Breast epithelium (tissue), 4 donors: ENCODE measurements around the gene TSPAN4. TPM values are rescaled to one million over a fixed set of nuclear protein-coding genes. Genes with fewer than 3 reads are reported as not detected.

Experiments
- DNase-seq, 2 donors: peaks; one replicate each; pipeline ENCODE4 v3.0.0-alpha.2; 2019; ENCODE audit warnings: low spot score in 2 of 2
- H3K27ac ChIP-seq, 2 donors: fragments of 200-600 bp; sonication (generic) in 1 of 2; one replicate each; pipeline ENCODE4 v1.5.1; 2016 to 2019; ENCODE audit warnings: mild to moderate bottlenecking in 1 of 2
- H3K27me3 ChIP-seq, 2 donors: fragments of 200-600 bp; sonication (generic) in 1 of 2; one replicate each; pipeline versions ENCODE4 v1.5.1 to v1.6.0; 2017 to 2019; ENCODE audit warnings: control low read depth in 1 of 2, mild to moderate bottlenecking in 1 of 2
- H3K36me3 ChIP-seq: fragments of 200-600 bp; one replicate; pipeline ENCODE4 v1.5.1; 2019
- H3K4me1 ChIP-seq, 2 donors: fragments of 200-600 bp; sonication (generic); one replicate each; pipeline ENCODE4 v1.5.1; 2016 to 2019; ENCODE audit warnings: control low read depth in 1 of 2
- H3K4me3 ChIP-seq, 3 donors: fragments of 200-600 bp; sonication (generic); 1 replicate in 2 of 3; 2 replicates in 1 of 3; pipeline ENCODE4 v1.5.1; 2016 to 2019; ENCODE audit warnings: mild to moderate bottlenecking in 3 of 3, moderate library complexity in 2 of 3
- H3K9me3 ChIP-seq, 2 donors: fragments of 200-600 bp; sonication (generic) in 1 of 2; one replicate each; pipeline ENCODE4 v1.5.1; 2016 to 2019; ENCODE audit warnings: control low read depth in 1 of 2
- POLR2A ChIP-seq: fragments of 450-650 bp; IDR thresholded peaks from one replicate; pipeline ENCODE4 v1.6.1; 2016; ENCODE audit warnings: antibody characterized with exemption, mild to moderate bottlenecking, moderate library complexity
- POLR2AphosphoS5 ChIP-seq, 3 donors: sonication (generic); formaldehyde crosslinking; IDR thresholded peaks; one replicate each; pipeline ENCODE4 v1.6.1; 2017; ENCODE audit warnings: antibody characterized with exemption in 3 of 3
- intact Hi-C: fragments of 100-400 bp; cut with DNase I; formaldehyde crosslinking; loops from one replicate; pipeline ENCODE4 v1.15.1; 2023; ENCODE audit warnings: low total_unique reads
- total RNA-seq, 3 donors: library from RNA; depleted of rRNA; stranded (reverse); fragments of >200 nt; gene quantifications; one replicate each; pipeline ENCODE4 v1.1.0, GENCODE V29; 2016
- TF ChIP-seq, protein P1 (sequence below), 3 donors: fragments of 450-650 bp; IDR thresholded peaks; one replicate each; pipeline ENCODE4 v1.5.1; 2016 to 2017; ENCODE audit warnings: antibody characterized with exemption in 3 of 3, mild to moderate bottlenecking in 3 of 3, moderate library complexity in 3 of 3

The TSPAN4 gene
- total RNA-seq, 3 donors from 2014 or later, result 72.4 to 217 (median 107) TPM

- intact Hi-C loops, result no loop called here
- TF ChIP-seq, protein P1, sequence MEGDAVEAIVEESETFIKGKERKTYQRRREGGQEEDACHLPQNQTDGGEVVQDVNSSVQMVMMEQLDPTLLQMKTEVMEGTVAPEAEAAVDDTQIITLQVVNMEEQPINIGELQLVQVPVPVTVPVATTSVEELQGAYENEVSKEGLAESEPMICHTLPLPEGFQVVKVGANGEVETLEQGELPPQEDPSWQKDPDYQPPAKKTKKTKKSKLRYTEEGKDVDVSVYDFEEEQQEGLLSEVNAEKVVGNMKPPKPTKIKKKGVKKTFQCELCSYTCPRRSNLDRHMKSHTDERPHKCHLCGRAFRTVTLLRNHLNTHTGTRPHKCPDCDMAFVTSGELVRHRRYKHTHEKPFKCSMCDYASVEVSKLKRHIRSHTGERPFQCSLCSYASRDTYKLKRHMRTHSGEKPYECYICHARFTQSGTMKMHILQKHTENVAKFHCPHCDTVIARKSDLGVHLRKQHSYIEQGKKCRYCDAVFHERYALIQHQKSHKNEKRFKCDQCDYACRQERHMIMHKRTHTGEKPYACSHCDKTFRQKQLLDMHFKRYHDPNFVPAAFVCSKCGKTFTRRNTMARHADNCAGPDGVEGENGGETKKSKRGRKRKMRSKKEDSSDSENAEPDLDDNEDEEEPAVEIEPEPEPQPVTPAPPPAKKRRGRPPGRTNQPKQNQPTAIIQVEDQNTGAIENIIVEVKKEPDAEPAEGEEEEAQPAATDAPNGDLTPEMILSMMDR (IDR thresholded peaks at IDR 0.05), result peak; percentile 25 to 60 (median 56)
- TF ChIP-seq POLR2A (peak; percentile 10), POLR2AphosphoS5 (IDR thresholded peaks at IDR 0.05) (peak; percentile 71 to 81 (median 74))
Measured at GRCh38 chr11:819129-819931, 23.3 kb upstream of the TSPAN4 start.

DNA sequence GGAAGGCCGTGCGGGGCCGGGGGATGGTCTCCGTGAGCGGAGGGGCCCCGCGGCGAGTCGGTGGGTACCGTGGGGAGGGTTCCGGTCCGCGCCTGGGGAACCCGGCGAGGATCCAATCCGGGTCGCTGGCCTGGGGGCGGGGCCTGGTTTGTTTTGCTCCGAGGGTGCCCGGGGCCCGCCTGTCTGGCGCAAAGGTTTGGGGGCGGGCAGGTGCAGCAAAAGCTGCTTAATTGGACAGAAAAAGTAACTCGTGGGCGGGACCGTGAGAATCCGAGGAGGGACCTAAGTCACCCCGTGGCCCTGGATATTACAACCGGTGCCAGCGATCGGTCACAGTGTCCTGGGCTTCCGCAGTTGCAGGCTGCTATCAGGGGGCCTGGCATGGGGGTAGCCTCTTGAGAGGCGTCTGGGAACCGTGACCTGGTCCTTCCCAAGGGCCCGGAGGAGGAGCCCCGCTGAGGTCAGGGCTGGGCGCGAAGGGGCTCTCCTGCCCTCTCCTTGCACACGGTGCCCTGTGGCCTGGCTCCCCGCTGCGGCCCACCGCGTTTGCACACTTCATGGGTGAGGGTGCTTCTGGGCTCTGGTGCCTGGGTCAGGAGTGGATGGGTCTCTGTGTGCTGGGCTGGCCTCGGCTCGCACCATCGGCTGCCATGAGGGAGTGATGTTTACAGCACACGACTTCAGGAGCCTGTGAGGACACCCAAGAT, 22.6 kb upstream of the TSPAN4 start:
- intact Hi-C loops, result no loop called here
- Histone ChIP-seq H3K27me3 (no peaks in the 10 kb centered on the region), H3K4me1 (peaks cover 12 to 32% of the 10 kb centered on the region in 2 donors), H3K36me3 (peaks cover 9% of the 10 kb centered on the region), H3K9me3 (no peaks in the 10 kb centered on the region), H3K4me3 (peak overlapping the region; percentile 82 to 100 (median 94)), H3K27ac (peak overlapping the region; percentile 98 to 100)
- no peak for TF ChIP-seq POLR2AphosphoS5 (IDR thresholded peaks at IDR 0.05)
- no peak for TF ChIP-seq POLR2A
- TF ChIP-seq, protein P1 (IDR thresholded peaks at IDR 0.05), result no peak
- DNase-seq, result peak; percentile 87 to 91

More at GRCh38 chr11:819129-819931, 23.3 kb upstream of the TSPAN4 start:
- Histone ChIP-seq H3K4me1 (peaks cover 12 to 25% of the 10 kb centered on the region in 2 donors), H3K27me3 (no peaks in the 10 kb centered on the region), H3K9me3 (no peaks in the 10 kb centered on the region), H3K36me3 (peaks cover 7% of the 10 kb centered on the region), H3K4me3 (peak overlapping the region; percentile 82 to 100 (median 94)), H3K27ac (peak overlapping the region; percentile 98 to 100)
- DNase-seq, result peak; percentile 90 to 98

DNA sequence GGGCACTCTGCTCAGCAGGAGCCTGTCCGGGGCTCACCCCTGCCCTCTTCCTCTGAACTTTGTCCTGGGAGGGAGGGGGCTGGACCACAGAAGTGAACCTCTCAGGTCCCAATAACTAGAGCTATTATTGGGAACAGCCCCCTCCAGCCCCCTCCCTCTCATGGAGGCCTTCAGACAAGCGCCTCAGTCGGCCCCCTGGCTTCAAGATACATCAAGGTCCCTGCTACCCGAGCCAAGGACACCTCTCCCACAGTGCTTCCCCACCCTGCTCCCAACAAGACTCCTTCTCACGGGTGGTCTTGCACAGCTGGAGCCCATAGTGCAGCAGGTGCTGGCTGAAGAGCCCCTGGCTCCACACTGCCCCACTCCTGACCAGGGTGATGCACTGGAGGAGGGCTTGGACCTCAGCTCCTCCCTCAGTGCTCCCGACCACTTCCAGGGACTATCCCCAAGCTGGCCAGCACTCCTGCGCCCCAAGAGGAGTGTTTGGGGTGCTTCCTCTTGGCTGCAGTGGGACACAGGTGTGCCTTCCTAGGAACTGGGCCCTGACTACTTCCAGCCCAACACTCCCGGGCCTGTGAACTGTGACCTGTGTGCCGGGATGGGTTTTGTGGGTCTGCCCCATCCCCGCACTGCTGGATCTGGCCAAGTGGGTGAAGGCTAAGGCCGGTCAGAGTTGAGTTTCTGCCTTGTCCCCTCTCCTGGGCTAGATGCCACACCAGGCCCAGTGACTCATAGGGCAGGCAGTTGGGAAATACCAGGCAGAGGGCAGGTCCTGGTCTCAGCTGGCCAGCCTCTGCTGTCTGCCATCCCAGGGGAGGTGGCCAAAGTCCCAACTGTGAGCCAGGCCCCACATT, 21.8 kb upstream of the TSPAN4 start:
- peaks cover 12 to 38% of the 10 kb centered on the region in 2 donors for H3K4me1 ChIP-seq
- DNase-seq, result peak; percentile 85 to 87

DNA sequence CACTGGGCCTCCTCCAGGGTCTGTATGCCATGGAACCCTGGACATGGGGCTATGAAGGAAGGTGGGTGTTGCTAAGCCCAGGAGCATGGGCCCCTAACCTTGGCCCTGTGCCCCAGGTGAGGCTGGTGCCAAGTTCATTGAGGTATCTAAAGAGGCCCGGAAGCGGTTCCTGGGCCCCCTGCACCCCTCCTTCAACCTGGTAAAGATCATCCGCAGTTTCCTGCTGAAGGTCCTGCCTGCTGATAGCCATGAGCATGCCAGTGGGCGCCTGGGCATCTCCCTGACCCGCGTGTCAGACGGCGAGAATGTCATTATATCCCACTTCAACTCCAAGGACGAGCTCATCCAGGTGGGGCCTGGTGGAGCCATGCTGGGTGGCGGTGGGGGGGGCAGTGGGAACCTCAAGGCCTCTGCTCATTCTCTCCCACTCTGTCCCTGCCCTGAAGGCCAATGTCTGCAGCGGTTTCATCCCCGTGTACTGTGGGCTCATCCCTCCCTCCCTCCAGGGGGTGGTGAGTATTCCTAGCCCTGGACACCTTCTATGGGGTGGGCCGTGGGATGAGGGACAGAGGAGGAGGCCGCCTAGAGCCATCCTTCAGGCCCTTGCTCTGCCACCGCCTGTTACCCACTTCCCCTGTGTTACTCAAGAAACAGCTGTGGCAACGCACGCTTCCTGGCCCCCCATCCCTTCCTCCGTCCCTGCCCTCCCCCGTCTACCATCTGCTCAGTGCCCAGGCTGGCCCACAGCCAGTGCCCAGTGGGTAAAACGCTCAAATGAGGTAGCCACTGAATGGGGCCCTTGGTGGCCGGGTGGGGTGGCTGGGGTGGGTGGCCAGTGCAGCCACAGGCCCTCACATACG, 20.9 kb upstream of the TSPAN4 start:
- Histone ChIP-seq H3K36me3 (peaks cover 9% of the 10 kb centered on the region), H3K4me3 (peak overlapping the region; percentile 82 to 100 (median 94)), H3K9me3 (no peaks in the 10 kb centered on the region), H3K27ac (peak overlapping the region; percentile 98 to 100), H3K27me3 (no peaks in the 10 kb centered on the region), H3K4me1 (peaks cover 12 to 38% of the 10 kb centered on the region in 2 donors)
- TF ChIP-seq POLR2A (no peak), POLR2AphosphoS5 (IDR thresholded peaks at IDR 0.05) (no peak)
- TF ChIP-seq, protein P1 (IDR thresholded peaks at IDR 0.05), result no peak
- intact Hi-C loops, result no loop called here
- no peak for DNase-seq

More for the DNA sequence above, 21.8 kb upstream of the TSPAN4 start:
- peaks cover 9% of the 10 kb centered on the region for H3K36me3 ChIP-seq
- peak overlapping the region; percentile 98 to 100 for H3K27ac ChIP-seq
- intact Hi-C loops, result no loop called here
- TF ChIP-seq POLR2A (no peak), POLR2AphosphoS5 (IDR thresholded peaks at IDR 0.05) (peak in 2 of 3 donors; percentile 30 to 87)
- TF ChIP-seq, protein P1 (IDR thresholded peaks at IDR 0.05), result peak in 1 of 3 donors; percentile 11
- peak overlapping the region; percentile 82 to 100 (median 94) for H3K4me3 ChIP-seq
- no peaks in the 10 kb centered on the region for H3K9me3 ChIP-seq
- H3K27me3 ChIP-seq, result no peaks in the 10 kb centered on the region
